H1 (cell line): ENCODE data around the gene SYNPR.

ENCODE experiments used
- BRCA1 ChIP-seq: IDR thresholded peaks from 2 replicates; pipeline ENCODE4 v1.6.1; 2012; ENCODE audit warnings: low read depth, low read length, improper control_type of control experiment
- CEBPB ChIP-seq: IDR thresholded peaks from 2 replicates; pipeline ENCODE4 v1.6.1; 2012; ENCODE audit warnings: low read depth, low read length
- CHD2 ChIP-seq: IDR thresholded peaks from 2 replicates; pipeline ENCODE4 v1.6.1; 2012; ENCODE audit warnings: low read length, improper control_type of control experiment
- FOSL1 ChIP-seq: IDR thresholded peaks from 2 replicates; pipeline ENCODE4 v1.6.1; 2011; ENCODE audit warnings: mild to moderate bottlenecking, low read depth, low read length, moderate library complexity; ENCODE audit not compliant: insufficient read depth
- MAFK ChIP-seq: IDR thresholded peaks from 2 replicates; pipeline ENCODE4 v1.6.1; 2012; ENCODE audit warnings: low read depth, mild to moderate bottlenecking, improper control_type of control experiment, low read length
- POLR2A ChIP-seq, 2 experiments: IDR thresholded peaks; 1 replicate in 1 of 2; 2 replicates in 1 of 2; pipeline ENCODE4 v1.6.1; 2011; ENCODE audit warnings: low read depth in 2 of 2, low read length in 2 of 2, mild to moderate bottlenecking in 2 of 2; ENCODE audit errors: control extremely low read depth in 1 of 2
- POLR2AphosphoS5 ChIP-seq: IDR thresholded peaks from 2 replicates; pipeline ENCODE4 v1.6.1; 2011; ENCODE audit warnings: low read depth, low read length
- RAD21 ChIP-seq, 2 experiments: IDR thresholded peaks in 1 of 2; conservative IDR thresholded peaks in 1 of 2; 2 replicates each; pipeline ENCODE4 v1.6.1; 2011; ENCODE audit warnings: low read depth in 2 of 2, low read length in 2 of 2, improper control_type of control experiment in 1 of 2, inconsistent platforms in 1 of 2, mild to moderate bottlenecking in 1 of 2, moderate library complexity in 1 of 2
- SP2 ChIP-seq: IDR thresholded peaks from 2 replicates; pipeline ENCODE4 v1.6.1; 2012; ENCODE audit warnings: mild to moderate bottlenecking, low read length, inconsistent platforms
- YY1 ChIP-seq: IDR thresholded peaks from 2 replicates; pipeline ENCODE4 v1.6.1; 2011; ENCODE audit warnings: low read depth, mild to moderate bottlenecking, low read length
- TF ChIP-seq, protein P1 (sequence below), 3 experiments: IDR thresholded peaks; 1 replicate in 2 of 3; 2 replicates in 1 of 3; pipeline versions ENCODE4 v1.5.1 to v1.6.1; 2011; ENCODE audit warnings: low read length in 3 of 3, mild to moderate bottlenecking in 3 of 3, inconsistent platforms in 2 of 3, low read depth in 1 of 3, moderate library complexity in 1 of 3; ENCODE audit not compliant: insufficient read depth in 1 of 3; ENCODE audit errors: control extremely low read depth in 1 of 3
- TF ChIP-seq, protein P2 (sequence below): IDR thresholded peaks from 2 replicates; pipeline ENCODE4 v1.6.1; 2011; ENCODE audit warnings: low read length, improper control_type of control experiment

DNA sequence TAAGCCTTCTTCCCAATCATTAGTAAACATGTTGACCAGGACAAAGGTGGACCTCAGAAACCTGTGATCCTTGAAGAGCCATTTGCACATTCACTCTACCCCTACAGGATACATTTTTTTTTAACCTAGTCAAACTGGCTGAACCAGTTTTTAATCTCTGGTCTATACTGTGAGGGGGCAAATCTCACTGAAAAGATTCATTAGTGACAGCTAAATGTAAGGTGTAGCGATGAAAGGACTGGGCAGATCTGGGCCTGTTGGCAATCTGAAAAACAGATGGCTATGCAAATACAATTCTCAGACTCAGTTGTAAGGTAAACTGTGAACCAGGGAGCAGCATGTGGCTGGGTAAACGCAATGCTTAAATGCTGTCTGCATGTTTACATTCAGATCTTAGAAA lies 298.7 kb downstream of the SYNPR start:
- TF ChIP-seq, protein P1, sequence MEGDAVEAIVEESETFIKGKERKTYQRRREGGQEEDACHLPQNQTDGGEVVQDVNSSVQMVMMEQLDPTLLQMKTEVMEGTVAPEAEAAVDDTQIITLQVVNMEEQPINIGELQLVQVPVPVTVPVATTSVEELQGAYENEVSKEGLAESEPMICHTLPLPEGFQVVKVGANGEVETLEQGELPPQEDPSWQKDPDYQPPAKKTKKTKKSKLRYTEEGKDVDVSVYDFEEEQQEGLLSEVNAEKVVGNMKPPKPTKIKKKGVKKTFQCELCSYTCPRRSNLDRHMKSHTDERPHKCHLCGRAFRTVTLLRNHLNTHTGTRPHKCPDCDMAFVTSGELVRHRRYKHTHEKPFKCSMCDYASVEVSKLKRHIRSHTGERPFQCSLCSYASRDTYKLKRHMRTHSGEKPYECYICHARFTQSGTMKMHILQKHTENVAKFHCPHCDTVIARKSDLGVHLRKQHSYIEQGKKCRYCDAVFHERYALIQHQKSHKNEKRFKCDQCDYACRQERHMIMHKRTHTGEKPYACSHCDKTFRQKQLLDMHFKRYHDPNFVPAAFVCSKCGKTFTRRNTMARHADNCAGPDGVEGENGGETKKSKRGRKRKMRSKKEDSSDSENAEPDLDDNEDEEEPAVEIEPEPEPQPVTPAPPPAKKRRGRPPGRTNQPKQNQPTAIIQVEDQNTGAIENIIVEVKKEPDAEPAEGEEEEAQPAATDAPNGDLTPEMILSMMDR (IDR thresholded peaks at IDR 0.05; ENCODE audit: control extremely low read depth in 1 of 3, insufficient read depth in 1 of 3, low read depth in 1 of 3, low read length in 3 of 3) = no peak
- TF ChIP-seq BRCA1 (no peak), MAFK (no peak), POLR2AphosphoS5 (no peak), SP2 (no peak), POLR2A (IDR thresholded peaks at IDR 0.05; ENCODE audit: control extremely low read depth in 1 of 2, low read depth in 2 of 2, low read length in 2 of 2) (no peak), CEBPB (no peak), FOSL1 (no peak), RAD21 (IDR thresholded peaks at IDR 0.05 in 1 of 2, conservative IDR thresholded peaks at IDR 0.05 in 1 of 2; ENCODE audit: low read depth in 2 of 2, low read length in 2 of 2) (no peak), CHD2 (no peak), YY1 (no peak)
- TF ChIP-seq, protein P2, sequence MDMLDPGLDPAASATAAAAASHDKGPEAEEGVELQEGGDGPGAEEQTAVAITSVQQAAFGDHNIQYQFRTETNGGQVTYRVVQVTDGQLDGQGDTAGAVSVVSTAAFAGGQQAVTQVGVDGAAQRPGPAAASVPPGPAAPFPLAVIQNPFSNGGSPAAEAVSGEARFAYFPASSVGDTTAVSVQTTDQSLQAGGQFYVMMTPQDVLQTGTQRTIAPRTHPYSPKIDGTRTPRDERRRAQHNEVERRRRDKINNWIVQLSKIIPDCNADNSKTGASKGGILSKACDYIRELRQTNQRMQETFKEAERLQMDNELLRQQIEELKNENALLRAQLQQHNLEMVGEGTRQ = no peak
